ENCODE results near the gene DNAJB2.
"Not testable (repeated sequence)": the region's sequence is repeated elsewhere in the genome, so short reads cannot be mapped to it uniquely, and the experiment has no call there.

The DNAJB2 gene

DNA sequence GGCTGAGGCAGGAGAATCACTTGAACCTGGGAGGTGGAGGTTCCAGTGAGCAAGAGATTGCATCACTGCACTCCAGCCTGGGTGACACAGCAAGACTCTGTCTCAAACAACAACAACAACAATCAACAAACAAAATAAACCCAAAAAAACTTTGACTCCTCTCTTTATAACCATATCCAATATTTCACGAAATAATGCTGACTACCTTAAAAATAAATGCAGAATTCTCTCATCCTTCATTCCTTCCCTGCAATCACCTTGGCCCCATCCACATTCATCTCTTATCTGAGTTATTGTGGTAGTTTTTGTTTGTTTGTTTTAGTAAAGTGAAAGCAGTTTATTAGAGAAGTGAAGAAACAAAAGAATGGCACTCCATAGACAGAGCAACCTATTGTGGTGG is 26.9 kb downstream of the DNAJB2 start:
- no peak for DNase-seq

DNA sequence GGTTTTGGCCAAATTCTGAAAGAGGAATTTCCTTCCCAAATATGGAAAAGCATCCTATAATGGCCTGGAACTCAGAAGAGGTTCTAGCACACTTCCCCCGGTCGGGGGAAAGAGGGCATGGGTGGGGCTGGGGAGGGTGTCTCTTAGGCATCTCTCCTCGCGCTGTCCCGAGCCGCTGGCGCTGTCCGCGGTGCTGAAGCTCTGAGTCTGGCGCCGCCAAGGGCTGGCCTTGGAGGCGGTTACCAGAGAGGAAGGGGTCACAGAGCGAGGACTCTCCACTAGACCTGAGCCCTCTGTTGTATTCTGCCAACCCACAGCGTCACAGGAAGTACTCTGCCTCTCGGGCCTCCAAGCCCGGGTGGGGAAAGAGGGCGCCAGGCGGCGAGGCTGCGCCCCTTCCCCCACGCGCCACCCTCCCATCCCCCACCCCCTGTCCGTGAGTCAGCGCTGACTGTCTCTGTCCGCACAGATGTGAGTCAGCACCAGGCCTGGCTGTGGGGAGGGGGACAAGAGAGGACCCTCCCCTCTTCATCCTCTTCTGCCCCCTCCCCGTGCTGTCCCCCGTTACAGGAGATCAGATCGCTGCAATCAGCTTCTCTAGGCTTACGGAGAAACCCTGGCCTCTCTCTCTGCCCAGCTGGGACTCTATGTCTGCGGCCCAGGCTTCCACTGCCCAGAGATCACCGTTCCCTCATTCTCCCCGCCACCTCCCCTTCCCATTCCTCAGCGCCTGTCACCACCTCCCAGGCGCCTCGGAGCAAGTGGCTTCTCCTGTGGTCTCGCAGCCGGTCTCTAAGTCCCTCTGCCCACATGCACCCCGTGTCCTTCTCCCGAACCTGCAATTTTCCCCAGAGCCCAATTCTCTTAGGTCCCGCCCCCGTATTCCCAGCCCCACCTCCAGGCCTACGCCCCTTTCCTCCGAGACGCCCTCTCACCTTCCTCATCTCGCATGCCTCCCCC is 29.3 kb downstream of the DNAJB2 start:
- DNase-seq, result peak; percentile 69

DNA sequence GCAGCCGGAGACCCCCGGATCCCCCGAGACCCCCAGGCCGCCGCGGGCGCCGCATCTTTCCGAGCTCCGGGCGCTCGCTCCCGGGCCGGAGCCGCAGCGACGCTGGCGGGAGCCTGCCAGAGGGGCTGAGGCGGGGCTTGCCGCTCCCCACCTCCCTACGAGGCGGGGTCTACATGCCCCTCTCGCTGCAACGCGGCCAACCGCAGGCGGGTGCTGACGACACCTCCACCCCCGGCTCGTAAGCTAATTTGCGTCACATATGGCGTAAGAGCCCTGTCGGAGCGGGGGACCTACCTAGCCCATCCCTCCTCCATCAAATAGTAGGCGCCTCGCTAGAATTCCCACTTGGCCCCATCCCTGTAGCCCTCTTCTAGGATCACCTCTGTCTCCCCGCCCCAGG is 30.1 kb downstream of the DNAJB2 start, which contains the start of gene PTPRN:
Gene PTPRN, minus strand, starts transcription at position 124 of the 400 bp plus-strand sequence. Its CDS starts 69 bp downstream, at position 55.
- no peak for DNase-seq

DNA sequence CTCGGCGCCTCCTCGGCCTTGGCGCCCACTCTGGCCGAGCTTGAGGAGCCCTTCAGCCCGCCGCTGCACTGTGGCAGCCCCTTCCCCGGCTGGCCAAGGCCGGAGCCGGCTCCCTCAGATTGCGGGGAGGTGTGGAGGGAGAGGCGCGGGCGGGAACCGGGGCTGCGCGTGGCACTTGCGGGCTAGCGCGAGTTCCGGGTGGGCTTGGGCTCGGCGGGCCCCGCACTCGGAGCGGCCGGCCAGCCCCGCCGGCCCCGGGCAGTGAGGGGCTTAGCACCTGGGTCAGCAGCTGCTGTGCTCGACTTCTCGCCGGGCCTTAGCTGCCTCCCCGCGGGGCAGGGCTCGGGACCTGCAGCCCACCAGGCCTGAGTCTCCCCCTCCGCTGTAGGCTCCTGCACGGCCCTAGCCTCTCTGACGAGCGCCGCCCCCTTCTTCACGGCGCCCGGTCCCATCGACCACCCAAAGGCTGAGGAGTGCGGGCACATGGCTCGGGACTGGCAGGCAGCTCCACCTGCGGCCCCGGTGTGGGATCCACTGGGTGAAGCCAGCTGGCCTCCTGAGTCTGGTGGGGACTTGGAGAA is 33.6 kb downstream of the DNAJB2 start:
- DNase-seq, result not testable (repeated sequence)

DNA sequence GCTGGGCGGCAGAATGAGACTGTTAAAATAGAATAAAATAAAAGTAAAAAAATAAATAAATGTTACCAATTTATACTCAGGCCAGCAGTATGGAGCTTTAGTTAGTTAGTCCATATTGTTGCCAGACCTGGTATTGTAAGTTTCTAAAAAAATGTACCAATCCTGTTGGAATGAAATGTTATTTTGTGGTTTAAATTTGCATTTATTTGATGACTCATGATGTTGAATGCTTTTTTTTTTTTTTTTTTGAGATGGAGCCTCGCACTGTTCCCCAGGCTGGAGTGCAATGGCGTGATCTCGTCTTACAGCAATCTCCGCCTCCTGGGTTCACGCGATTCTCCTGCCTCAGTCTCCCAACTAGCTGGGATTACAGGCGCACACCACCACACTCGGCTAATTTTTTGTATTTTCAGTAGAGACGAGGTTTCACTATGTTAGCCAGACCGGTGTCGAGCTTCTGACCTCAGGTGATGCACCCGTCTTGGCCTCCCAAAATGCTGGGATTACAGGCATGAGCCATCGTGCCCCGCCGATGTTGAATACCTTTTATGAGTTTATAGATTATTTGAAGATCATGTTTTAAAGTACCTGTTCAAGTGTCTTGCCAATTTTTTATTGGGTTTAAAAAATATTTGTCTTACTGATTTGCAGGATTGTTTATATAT is 35.8 kb downstream of the DNAJB2 start:
- DNase-seq, result no peak

DNA sequence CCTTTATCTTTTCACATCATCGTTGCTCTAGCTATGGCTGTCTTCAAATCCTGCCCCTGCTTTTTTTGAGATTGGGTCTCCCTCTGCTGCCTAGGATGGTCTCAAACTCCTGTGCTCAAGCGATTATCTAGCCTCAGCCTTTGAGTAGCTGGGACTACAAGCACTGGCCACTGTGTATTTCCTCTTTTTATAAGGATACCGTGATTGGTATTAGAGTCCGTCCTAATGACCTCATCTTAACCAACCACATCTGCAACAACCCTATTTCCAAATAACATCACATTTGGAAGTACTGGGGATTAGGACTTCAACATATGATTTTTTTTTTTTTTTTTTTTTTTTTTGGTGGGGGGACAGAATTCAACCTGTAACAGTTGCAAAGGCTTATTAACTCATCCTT is 44.3 kb downstream of the DNAJB2 start:
- no peak for DNase-seq

DNA sequence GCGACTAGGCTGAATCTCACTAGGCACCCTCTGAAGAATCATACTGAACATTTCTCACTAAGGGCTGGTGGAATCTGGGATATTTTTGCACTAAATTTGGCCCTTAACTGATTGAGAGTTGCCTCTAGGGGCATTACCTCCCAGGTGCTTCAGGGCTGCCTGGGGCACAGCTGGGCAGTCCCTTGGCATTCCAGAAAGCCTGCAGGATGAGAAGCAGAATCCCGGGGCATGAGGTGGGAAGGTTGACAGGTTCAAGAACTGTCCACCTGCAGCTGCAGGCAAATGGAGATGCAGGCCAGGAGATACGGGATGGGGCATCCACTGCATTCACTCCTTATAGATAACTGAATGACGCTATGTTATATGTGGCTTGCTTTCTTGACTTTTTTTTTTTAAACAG is 46.0 kb downstream of the DNAJB2 start:
- no peak for DNase-seq

DNA sequence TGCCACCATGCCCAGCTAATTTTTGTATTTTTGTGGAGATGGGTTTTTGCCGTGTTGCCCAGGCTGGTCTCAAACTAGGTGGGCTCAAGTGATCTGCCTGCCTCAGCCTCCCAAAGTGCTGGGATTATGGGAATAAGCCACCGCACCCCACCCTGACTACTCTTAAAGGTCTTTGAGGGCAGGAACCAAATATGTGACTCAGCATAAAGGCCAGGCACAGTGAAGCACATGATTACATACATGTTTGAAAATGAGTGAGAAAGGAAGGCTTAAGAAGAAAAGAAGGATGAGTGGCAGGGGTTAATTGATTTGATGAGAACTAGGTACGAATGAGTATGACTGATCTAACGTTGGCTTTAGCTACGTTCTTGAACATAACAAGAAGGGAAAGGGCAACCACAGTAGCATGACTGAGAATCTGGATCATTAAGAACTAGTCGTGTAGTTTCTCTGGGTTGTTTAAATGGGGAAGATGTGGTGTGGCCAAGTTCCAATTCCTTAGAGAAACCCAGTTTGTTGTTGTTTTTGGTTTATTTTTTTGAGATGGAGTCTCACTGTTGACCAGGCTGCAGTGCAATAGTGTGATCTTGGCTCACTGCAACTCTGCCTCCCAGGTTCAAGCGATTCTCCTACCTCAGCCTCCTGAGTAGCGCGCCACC is 46.6 kb downstream of the DNAJB2 start:
- no peak for DNase-seq

DNA sequence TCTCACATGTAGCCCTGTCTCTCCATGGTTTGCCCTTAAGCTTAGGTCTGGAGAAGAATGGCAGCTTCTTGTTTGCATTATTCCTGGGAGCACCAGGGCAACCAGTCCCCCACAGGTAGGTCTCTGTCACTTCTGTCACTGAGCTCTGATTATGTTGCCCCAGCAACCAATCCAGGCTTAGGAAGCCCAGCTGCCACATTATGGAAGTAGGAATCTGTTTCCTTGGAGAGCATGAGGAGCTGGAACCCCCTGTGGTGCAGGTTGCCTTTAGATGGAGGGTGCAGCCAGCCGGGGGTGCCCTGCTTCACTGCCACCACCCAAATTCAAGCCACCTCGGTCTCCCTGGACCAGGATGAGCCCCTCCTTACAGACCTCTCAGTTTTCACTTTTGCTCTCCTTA is 48.6 kb downstream of the DNAJB2 start:
- DNase-seq, result no peak

DNA sequence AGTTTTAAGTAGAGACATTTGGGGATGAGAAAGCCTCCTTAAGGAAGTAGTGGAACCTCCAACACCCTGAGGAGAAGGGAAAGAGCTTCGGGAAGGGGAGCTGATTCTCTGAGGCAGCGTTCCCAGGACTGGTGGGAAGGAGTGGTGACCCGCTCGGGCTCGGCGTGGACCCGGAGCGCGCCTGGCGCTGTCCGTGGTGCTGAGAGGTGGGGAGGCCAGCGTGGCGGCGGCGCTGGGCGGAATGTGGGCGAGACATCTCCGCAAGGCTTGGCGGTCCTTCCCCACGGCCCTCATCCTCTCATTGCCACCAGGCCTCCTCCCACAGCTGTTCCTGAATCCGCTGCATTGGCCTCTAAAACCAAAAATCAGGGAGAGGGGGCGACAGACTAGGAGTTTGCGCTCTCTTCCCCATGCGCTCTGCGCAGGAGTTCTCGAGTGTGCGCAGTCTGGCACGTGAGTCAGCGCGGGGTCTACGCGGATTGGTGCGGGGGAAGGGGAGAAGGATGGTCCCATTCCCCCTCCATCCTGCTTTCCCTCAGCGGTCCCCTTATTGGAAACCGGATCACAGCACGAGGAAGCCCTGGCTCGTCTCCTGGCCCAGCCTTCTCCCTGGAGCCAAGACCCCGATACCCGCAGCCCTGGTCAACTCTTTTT is 52.5 kb downstream of the DNAJB2 start:
- DNase-seq, result peak; percentile 8

DNA sequence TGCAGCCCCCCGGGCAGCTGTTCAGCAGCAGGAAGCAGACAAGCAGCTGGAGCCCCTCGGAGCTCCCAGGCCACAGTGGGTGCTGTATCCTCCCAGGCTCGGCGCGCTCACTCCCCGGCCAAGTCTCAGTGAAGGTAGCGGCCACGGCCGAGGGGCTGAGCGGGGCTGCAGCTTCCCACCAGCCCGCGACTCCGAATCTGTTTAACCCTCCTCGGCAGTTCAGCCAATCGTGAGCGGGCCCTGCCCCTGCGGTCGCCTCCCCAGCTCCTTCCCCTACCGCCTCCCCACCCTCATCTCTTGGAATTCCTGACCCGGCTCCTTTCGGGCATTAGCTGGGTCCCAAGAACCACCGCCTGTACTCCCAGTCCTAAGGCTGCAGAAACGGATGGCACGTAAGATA is 53.4 kb downstream of the DNAJB2 start, which contains the start of gene RESP18:
Gene RESP18, minus strand, starts transcription at position 203 of the 400 bp plus-strand sequence.
- no peak for DNase-seq

DNA sequence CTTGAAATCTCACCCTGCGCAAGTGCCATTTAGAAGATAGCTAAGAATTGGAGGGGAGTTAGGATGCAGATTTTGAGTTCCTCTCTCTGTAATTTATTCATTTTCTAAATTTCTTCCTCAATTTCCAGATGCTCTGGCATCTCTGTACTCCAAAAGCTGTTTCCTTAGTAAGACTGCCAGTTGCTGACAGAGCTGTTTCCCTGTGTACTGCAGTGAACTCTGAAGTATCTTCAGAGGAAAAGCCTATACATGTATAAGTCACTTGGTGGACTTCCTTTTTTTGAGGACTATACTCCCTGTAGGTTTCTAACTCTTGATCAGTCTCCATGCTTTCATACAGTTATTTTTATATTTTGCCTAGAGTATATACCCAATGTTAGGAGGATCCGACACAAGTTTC is 54.9 kb downstream of the DNAJB2 start:
- DNase-seq, result no peak

DNA sequence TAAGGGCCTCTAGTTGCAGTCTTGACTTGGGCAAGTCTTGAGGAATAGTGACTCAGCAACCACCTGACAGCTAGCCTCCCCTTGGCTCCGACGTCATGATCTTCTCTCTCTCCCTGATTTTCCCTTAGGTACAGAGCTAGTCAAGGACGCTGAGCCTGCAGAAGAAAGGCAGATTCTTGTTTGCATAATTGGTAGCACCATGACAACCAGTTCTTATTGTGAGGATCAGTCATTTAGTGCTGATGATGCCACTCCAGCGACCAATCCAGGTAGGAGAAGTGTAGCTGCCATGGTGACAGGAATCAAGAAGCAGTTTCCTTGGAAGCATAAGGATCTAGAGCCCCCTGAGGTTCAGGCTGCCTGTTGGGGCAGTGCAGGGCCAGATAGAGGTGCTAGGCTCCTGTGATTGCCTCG is 56.2 kb downstream of the DNAJB2 start:
- DNase-seq, result no peak

All from activated CD4-positive, alpha-beta T cell treated with anti-CD3 and anti-CD28 coated beads, Interleukin-2, Interleukin-6, amounts not matched to agents 100 ng/mL and 50 ng/mL, durations not matched to agents 16 hours and 8 hours (primary cell).